Skin of body (tissue), 1 donor: ENCODE data around the gene PHF24. TPM values are rescaled to one million over a fixed set of nuclear protein-coding genes. Genes with fewer than 3 reads are reported as not detected.

ENCODE experiments used
- total RNA-seq: library from RNA; depleted of rRNA; stranded (reverse); fragments of >200 nt; gene quantifications from one replicate; pipeline ENCODE4 v1.2.3, GENCODE V29; 2014

The PHF24 gene
- total RNA-seq, 1 donor from 2014 or later, result 0.49 TPM

Other genes starting within 250 kb of the PHF24 start
- gene CCL21, start 248.1 kb upstream of the PHF24 start, total RNA-seq, result 11.9 TPM
- gene DNAJB5, start 31.5 kb downstream of the PHF24 start, total RNA-seq, result 9.1 TPM
- gene VCP, start 114.3 kb downstream of the PHF24 start, total RNA-seq, result 157 TPM
- gene FANCG, start 121.7 kb downstream of the PHF24 start, total RNA-seq, result 20.1 TPM
- gene PIGO, start 138.3 kb downstream of the PHF24 start, total RNA-seq, result 10.0 TPM
- 55.1 TPM for gene STOML2, start 144.8 kb downstream of the PHF24 start, total RNA-seq
- 8.8 TPM for gene ATOSB, start 157.6 kb downstream of the PHF24 start, total RNA-seq
- gene UNC13B, start 203.7 kb downstream of the PHF24 start, total RNA-seq, result 13.9 TPM